DMS153 treated with DMSO at 0.1 percent for 48 hours (cell line): Measurements from ENCODE around the gene FNDC4.
A peak's percentile ranks its signal among the peaks of the same experiment; 100 is the strongest.

Source experiments
- DNase-seq: peaks from one replicate; lab custom pipeline; 2025; ENCODE audit not compliant: unreplicated experiment; lab: John Stamatoyannopoulos, UW

The FNDC4 gene

GRCh38 chr2:27494284-27494943, 586 bp downstream of the FNDC4 start:
- no peak for DNase-seq

GRCh38 chr2:27493948-27494283, 1.1 kb downstream of the FNDC4 start:
- no peak for DNase-seq

GRCh38 chr2:27492557-27492956, 2.4 kb downstream of the FNDC4 start:
- DNase-seq: no peak

GRCh38 chr2:27489498-27490397, 5.3 kb downstream of the FNDC4 start, which contains the start of gene IFT172:
Gene IFT172 (minus strand): TSS chr2:27489743. CDS start chr2:27489653, 90 bp downstream.
- peak; percentile 97 for DNase-seq

GRCh38 chr2:27489118-27489497, 5.9 kb downstream of the FNDC4 start:
- no peak for DNase-seq

GRCh38 chr2:27485496-27485895, 9.5 kb downstream of the FNDC4 start:
- no peak for DNase-seq

- no peak for DNase-seq
Observed at GRCh38 chr2:27471961-27472360, 23.0 kb downstream of the FNDC4 start.

GRCh38 chr2:27464443-27464842, 30.6 kb downstream of the FNDC4 start:
- no peak for DNase-seq

- no peak for DNase-seq
Observed at GRCh38 chr2:27461118-27461517, 33.9 kb downstream of the FNDC4 start.

- DNase-seq: no peak
Observed at GRCh38 chr2:27453968-27454367, 41.0 kb downstream of the FNDC4 start.

GRCh38 chr2:27451095-27451494, 43.9 kb downstream of the FNDC4 start:
- no peak for DNase-seq

- no peak for DNase-seq
Observed at GRCh38 chr2:27448381-27448780, 46.6 kb downstream of the FNDC4 start.

- DNase-seq: peak; percentile 67
Observed at GRCh38 chr2:27446057-27446456, 48.9 kb downstream of the FNDC4 start.

GRCh38 chr2:27445615-27446014, 49.4 kb downstream of the FNDC4 start:
- DNase-seq: no peak

- DNase-seq: no peak
Observed at GRCh38 chr2:27445155-27445554, 49.8 kb downstream of the FNDC4 start.

- no peak for DNase-seq
Observed at GRCh38 chr2:27442920-27443282, 52.1 kb downstream of the FNDC4 start.

GRCh38 chr2:27441958-27442919, 52.8 kb downstream of the FNDC4 start, which contains the start of gene KRTCAP3:
Gene KRTCAP3 (plus strand): TSS chr2:27442381. CDS start chr2:27442413, 32 bp downstream.
- DNase-seq: peak; percentile 45
